Right renal pelvis (tissue), 4 donors: Measurements from ENCODE around the gene CHAF1A. TPM values are rescaled to one million over a fixed set of nuclear protein-coding genes. Genes with fewer than 3 reads are reported as not detected.

Experiments used
- DNase-seq, 4 donors: peaks; one replicate each; pipeline ENCODE4 v3.0.0-alpha.2; 2013; ENCODE audit warnings: low read depth in 4 of 4, low spot score in 3 of 4, missing footprints in 1 of 4
- polyA plus RNA-seq, 4 donors: library from polyadenylated mRNA; unstranded; fragments of 120-200 nt; gene quantifications; one replicate each; pipeline ENCODE4 v1.2.1, GENCODE V29; 2013; ENCODE audit not compliant: insufficient read length in 4 of 4

Gene CHAF1A
- polyA plus RNA-seq, 4 donors = 21.8 to 27.0 (median 25.4) TPM

- DNase-seq = no peak
Measured at GRCh38 chr19:4378886-4379285, 23.6 kb upstream of the CHAF1A start.

GRCh38 chr19:4379383-4380253 lies 22.8 kb upstream of the CHAF1A start:
- DNase-seq = no peak

GRCh38 chr19:4380254-4380727 lies 22.1 kb upstream of the CHAF1A start:
- DNase-seq = no peak

- DNase-seq = no peak
Measured at GRCh38 chr19:4385291-4386040, 17.0 kb upstream of the CHAF1A start.

GRCh38 chr19:4386041-4386782 lies 16.2 kb upstream of the CHAF1A start:
- DNase-seq = no peak

GRCh38 chr19:4388337-4389063 lies 13.9 kb upstream of the CHAF1A start:
- no peak for DNase-seq

- no peak for DNase-seq
Measured at GRCh38 chr19:4389064-4389375, 13.4 kb upstream of the CHAF1A start.

- DNase-seq = no peak
Measured at GRCh38 chr19:4389511-4390016, 12.9 kb upstream of the CHAF1A start.

GRCh38 chr19:4390017-4390566 lies 12.3 kb upstream of the CHAF1A start:
- DNase-seq = no peak

- no peak for DNase-seq
Measured at GRCh38 chr19:4390567-4391305, 11.7 kb upstream of the CHAF1A start.

- no peak for DNase-seq
Measured at GRCh38 chr19:4391306-4391693, 11.1 kb upstream of the CHAF1A start.

- no peak for DNase-seq
Measured at GRCh38 chr19:4391701-4392483, 10.5 kb upstream of the CHAF1A start.

GRCh38 chr19:4393947-4394590 lies 8.4 kb upstream of the CHAF1A start:
- DNase-seq = no peak

- no peak for DNase-seq
Measured at GRCh38 chr19:4396949-4397783, 5.3 kb upstream of the CHAF1A start.

GRCh38 chr19:4399812-4400134 lies 2.7 kb upstream of the CHAF1A start:
- no peak for DNase-seq

- peak; percentile 87 to 91 (median 88) for DNase-seq
Measured at GRCh38 chr19:4400135-4400936, 2.1 kb upstream of the CHAF1A start, which contains the start of gene SH3GL1. TSS of gene SH3GL1 (minus strand) at chr19:4400547. CDS start at chr19:4400368, 179 bp downstream.
